Suprapubic skin (tissue), 4 donors: ENCODE data around the gene TMPRSS13. TPM values are rescaled to one million over a fixed set of nuclear protein-coding genes. Genes with fewer than 3 reads are reported as not detected.
A peak's percentile ranks its signal among the peaks of the same experiment; 100 is the strongest.

Experiments
- DNase-seq, 2 donors: peaks; one replicate each; pipeline ENCODE4 v3.0.0-alpha.2; 2019; ENCODE audit warnings: low spot score in 2 of 2
- H3K27ac ChIP-seq: fragments of 200-600 bp; sonication (generic); one replicate; pipeline ENCODE4 v1.5.1; 2019
- H3K27me3 ChIP-seq: fragments of 200-600 bp; sonication (generic); one replicate; pipeline ENCODE4 v1.5.1; 2019
- H3K36me3 ChIP-seq: fragments of 200-600 bp; sonication (generic); one replicate; pipeline ENCODE4 v1.5.1; 2019
- H3K4me1 ChIP-seq: fragments of 200-600 bp; sonication (generic); one replicate; pipeline ENCODE4 v1.5.1; 2019
- H3K4me3 ChIP-seq: fragments of 200-600 bp; sonication (generic); one replicate; pipeline ENCODE4 v1.5.1; 2019; ENCODE audit warnings: mild to moderate bottlenecking
- H3K9me3 ChIP-seq: fragments of 200-600 bp; sonication (generic); one replicate; pipeline ENCODE4 v1.5.1; 2019
- EP300 ChIP-seq: sonication (generic); formaldehyde crosslinking; IDR thresholded peaks from one replicate; pipeline ENCODE4 v1.6.1; 2017; ENCODE audit warnings: antibody characterized with exemption
- POLR2A ChIP-seq, 2 donors: fragments of 450-650 bp; IDR thresholded peaks; one replicate each; pipeline ENCODE4 v1.6.1; 2017; ENCODE audit warnings: antibody characterized with exemption in 2 of 2, mild to moderate bottlenecking in 2 of 2, moderate library complexity in 2 of 2
- POLR2AphosphoS5 ChIP-seq, 3 donors: sonication (generic); formaldehyde crosslinking; IDR thresholded peaks; one replicate each; pipeline ENCODE4 v1.6.1; 2017; ENCODE audit warnings: antibody characterized with exemption in 3 of 3
- WGBS: methylation state at CpG from one replicate; pipeline ENCODE4 v1.1.5; 2018; 5-methylcytosine and 5-hydroxymethylcytosine counted together
- total RNA-seq, 4 donors: library from RNA; depleted of rRNA; stranded (reverse); fragments of >200 nt; gene quantifications; one replicate each; pipeline ENCODE4 v1.1.0, GENCODE V29; 2016
- TF ChIP-seq, protein P1 (sequence below), 2 donors: fragments of 200-600 bp in 1 of 2; fragments of 450-650 bp in 1 of 2; sonication (generic) in 1 of 2; IDR thresholded peaks; one replicate each; pipeline ENCODE4 v1.5.1; 2016 to 2019; ENCODE audit warnings: antibody characterized with exemption in 2 of 2, mild to moderate bottlenecking in 1 of 2, moderate library complexity in 1 of 2

TMPRSS13 gene
- total RNA-seq, 4 donors from 2014 or later, result 24.7 to 92.0 (median 73.1) TPM

DNA sequence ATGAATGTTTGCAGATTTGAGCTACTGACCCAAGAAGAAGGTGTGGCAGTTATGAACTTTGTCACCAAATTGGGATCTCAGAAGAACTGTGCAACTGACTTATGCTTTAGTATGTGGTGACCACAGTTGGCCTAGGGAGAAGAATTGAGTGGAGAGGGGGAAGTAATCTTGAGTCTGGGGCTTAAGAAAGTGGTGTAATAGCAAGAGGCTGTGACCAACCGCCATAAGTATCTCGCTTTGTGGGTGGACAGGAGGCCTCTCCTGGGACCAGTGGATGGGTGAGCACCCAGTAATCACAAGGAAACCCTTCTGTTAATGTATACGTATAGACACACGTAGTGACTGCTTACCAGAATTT is 44.3 kb upstream of the TMPRSS13 start:
- peaks cover 7% of the 10 kb centered on the region for H3K27me3 ChIP-seq
- no peaks in the 10 kb centered on the region for H3K36me3 ChIP-seq
- H3K27ac ChIP-seq, result no peak overlapping the region
- DNase-seq, result no peak
- no peaks in the 10 kb centered on the region for H3K4me1 ChIP-seq
- no peaks in the 10 kb centered on the region for H3K9me3 ChIP-seq
- H3K4me3 ChIP-seq, result no peak overlapping the region
- TF ChIP-seq, protein P1, sequence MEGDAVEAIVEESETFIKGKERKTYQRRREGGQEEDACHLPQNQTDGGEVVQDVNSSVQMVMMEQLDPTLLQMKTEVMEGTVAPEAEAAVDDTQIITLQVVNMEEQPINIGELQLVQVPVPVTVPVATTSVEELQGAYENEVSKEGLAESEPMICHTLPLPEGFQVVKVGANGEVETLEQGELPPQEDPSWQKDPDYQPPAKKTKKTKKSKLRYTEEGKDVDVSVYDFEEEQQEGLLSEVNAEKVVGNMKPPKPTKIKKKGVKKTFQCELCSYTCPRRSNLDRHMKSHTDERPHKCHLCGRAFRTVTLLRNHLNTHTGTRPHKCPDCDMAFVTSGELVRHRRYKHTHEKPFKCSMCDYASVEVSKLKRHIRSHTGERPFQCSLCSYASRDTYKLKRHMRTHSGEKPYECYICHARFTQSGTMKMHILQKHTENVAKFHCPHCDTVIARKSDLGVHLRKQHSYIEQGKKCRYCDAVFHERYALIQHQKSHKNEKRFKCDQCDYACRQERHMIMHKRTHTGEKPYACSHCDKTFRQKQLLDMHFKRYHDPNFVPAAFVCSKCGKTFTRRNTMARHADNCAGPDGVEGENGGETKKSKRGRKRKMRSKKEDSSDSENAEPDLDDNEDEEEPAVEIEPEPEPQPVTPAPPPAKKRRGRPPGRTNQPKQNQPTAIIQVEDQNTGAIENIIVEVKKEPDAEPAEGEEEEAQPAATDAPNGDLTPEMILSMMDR (IDR thresholded peaks at IDR 0.05), result no peak
- TF ChIP-seq POLR2A (IDR thresholded peaks at IDR 0.05) (no peak), EP300 (no peak), POLR2AphosphoS5 (IDR thresholded peaks at IDR 0.05) (no peak)
- 71% methylated on average over 4 of the region's 4 CpGs for WGBS

DNA sequence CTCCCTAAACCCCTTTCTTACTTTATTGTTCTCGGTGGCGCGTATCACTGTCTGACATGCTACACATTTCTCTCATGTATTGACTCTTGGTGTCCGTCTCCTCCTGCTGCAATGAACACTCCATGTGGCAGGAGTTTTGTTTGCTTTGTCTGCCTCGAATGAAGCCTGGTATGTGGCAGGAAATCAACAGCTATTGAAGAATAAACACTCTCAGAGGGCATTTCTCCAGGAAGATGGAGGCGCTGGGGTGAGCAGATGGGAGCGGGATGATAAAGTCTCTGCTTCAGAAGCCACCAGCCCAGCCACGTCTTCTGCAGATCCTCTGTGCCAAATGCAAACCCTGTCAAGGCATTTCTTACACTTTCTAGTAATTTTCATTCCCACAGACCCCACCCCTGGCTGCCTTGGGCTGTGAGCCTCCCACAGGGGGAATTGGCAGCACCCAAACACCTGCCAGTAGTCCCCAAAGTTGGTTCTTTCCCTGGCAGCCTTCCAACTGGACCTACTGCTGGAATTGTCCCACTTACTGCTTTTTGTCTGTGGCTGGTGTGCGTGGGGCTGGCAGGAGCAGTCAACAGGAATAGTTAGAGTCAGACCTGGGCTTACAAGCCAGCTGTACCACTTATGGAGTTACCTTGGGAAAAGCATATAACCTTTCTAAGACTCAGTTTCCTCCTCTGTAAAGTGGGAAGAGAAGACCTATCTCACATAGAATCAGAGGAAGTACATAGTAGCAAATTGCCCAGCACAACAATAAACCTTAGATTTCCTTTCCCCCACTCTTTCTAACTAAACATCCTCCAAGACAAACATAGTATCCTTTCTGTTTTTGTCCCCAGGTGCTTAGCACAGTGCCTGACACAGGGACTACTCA is 43.7 kb upstream of the TMPRSS13 start:
- no peak for DNase-seq
- Histone ChIP-seq H3K36me3 (no peaks in the 10 kb centered on the region), H3K27me3 (peaks cover 7% of the 10 kb centered on the region), H3K4me1 (no peaks in the 10 kb centered on the region), H3K9me3 (no peaks in the 10 kb centered on the region), H3K27ac (no peak overlapping the region), H3K4me3 (no peak overlapping the region)
- WGBS, result 52% methylated on average over 9 of the region's 9 CpGs
- TF ChIP-seq EP300 (no peak), POLR2A (IDR thresholded peaks at IDR 0.05) (no peak), POLR2AphosphoS5 (IDR thresholded peaks at IDR 0.05) (no peak)
- TF ChIP-seq, protein P1 (IDR thresholded peaks at IDR 0.05), result no peak

DNA sequence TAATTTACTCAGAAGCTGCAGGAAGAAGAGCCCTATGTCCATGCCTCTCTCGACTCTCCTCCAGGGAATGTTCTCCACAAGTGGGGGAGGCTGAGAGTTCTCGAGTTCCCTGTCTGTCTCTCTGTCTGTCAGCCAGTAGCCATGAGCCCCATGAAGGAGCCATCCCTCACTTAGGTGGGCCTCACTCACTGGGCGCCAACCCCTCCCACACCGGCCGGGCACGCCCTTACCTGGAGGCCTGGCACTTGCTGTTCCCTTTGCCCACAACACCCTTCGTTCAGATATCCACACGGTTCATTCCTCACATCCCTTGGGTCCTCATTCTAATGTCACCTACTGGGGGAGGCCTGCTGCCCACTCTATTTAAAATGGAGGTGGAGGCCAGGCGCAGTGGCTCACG is 42.8 kb upstream of the TMPRSS13 start:
- WGBS, result 71% methylated on average over 10 of the region's 10 CpGs
- TF ChIP-seq POLR2AphosphoS5 (IDR thresholded peaks at IDR 0.05) (no peak), POLR2A (IDR thresholded peaks at IDR 0.05) (no peak), EP300 (no peak)
- TF ChIP-seq, protein P1 (IDR thresholded peaks at IDR 0.05), result no peak
- peaks cover 7% of the 10 kb centered on the region for H3K27me3 ChIP-seq

DNA sequence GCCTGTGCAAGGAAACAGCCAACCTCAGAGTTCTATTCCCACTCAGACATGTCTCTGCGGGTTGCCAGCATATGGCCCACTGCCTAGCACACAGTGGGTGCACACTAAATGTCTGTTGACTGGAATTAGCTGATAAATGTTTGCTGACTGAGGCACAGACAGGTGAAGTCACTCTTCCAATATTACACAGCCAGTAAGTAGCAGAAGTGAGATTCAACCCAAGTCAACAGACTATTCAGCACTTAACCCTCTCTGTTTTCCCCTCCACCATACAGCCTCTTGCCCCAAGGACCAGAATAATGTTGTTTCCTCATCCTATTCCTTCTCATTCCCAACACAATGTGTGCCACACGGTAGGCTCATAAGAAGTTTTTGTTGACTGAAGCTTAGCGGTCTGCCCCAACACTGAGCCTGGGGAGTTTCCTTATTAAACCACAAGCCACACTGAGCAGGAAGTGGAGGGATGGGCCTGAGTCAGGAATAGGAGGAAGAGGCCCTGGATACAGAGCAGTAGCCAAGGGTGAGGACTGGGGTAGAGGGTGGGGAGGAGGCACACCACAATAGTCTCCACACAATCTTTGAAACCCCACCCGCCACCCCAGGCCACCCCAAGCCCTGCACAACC is 41.3 kb upstream of the TMPRSS13 start:
- H3K4me1 ChIP-seq, result no peaks in the 10 kb centered on the region
- no peak overlapping the region for H3K4me3 ChIP-seq
- TF ChIP-seq, protein P1 (IDR thresholded peaks at IDR 0.05), result no peak
- TF ChIP-seq POLR2A (IDR thresholded peaks at IDR 0.05) (no peak), EP300 (no peak), POLR2AphosphoS5 (IDR thresholded peaks at IDR 0.05) (no peak)
- peak in 1 of 2 donors; percentile 56 for DNase-seq
- H3K27ac ChIP-seq, result no peak overlapping the region
- H3K36me3 ChIP-seq, result no peaks in the 10 kb centered on the region
- 88% methylated on average over 4 of the region's 4 CpGs for WGBS
- H3K27me3 ChIP-seq, result peaks cover 7% of the 10 kb centered on the region
- H3K9me3 ChIP-seq, result no peaks in the 10 kb centered on the region

More for the DNA sequence above, 42.8 kb upstream of the TMPRSS13 start:
- Histone ChIP-seq H3K4me1 (no peaks in the 10 kb centered on the region), H3K27ac (no peak overlapping the region), H3K9me3 (no peaks in the 10 kb centered on the region), H3K4me3 (no peak overlapping the region), H3K36me3 (no peaks in the 10 kb centered on the region)
- peak in 1 of 2 donors; percentile 71 for DNase-seq
